Activated CD4-positive, alpha-beta T cell treated with anti-CD3 and anti-CD28 coated beads for 24 hours (primary cell): ENCODE measurements around the gene TMPRSS7.
A peak's percentile ranks its signal among the peaks of the same experiment; 100 is the strongest.

ENCODE experiments used
- DNase-seq, 2 donors: peaks; one replicate each; pipeline ENCODE4 v3.0.0-alpha.2; 2020; ENCODE audit warnings: low read depth in 2 of 2

TMPRSS7 gene

GRCh38 chr3:112034436-112034835 is at the start of gene TMPRSS7:
Gene TMPRSS7, plus strand, starts transcription at chr3:112034736. Its CDS starts 110 bp downstream, at chr3:112034846.
- DNase-seq = no peak

- DNase-seq = no peak
Observed at GRCh38 chr3:111986800-111987199, 47.7 kb upstream of the TMPRSS7 start.

- no peak for DNase-seq
Observed at GRCh38 chr3:111989061-111989678, 45.4 kb upstream of the TMPRSS7 start.

- DNase-seq = no peak
Observed at GRCh38 chr3:111993038-111993437, 41.5 kb upstream of the TMPRSS7 start.

- DNase-seq = no peak
Observed at GRCh38 chr3:111998636-111999483, 35.7 kb upstream of the TMPRSS7 start, which contains the start of gene TAGLN3. Gene TAGLN3, plus strand, starts transcription at chr3:111998922. Its CDS starts 501 bp downstream, at chr3:111999423.

GRCh38 chr3:111999484-112000324 is 34.8 kb upstream of the TMPRSS7 start:
- DNase-seq = no peak

GRCh38 chr3:112000367-112000771 is 34.2 kb upstream of the TMPRSS7 start:
- DNase-seq = no peak

- no peak for DNase-seq
Observed at GRCh38 chr3:112000966-112001365, 33.6 kb upstream of the TMPRSS7 start.

GRCh38 chr3:112001526-112001925 is 33.0 kb upstream of the TMPRSS7 start:
- DNase-seq = no peak

GRCh38 chr3:112002096-112002971 is 32.2 kb upstream of the TMPRSS7 start:
- peak in 1 of 2 donors; percentile 43 for DNase-seq

- no peak for DNase-seq
Observed at GRCh38 chr3:112003321-112004080, 31.0 kb upstream of the TMPRSS7 start.

GRCh38 chr3:112004187-112004586 is 30.3 kb upstream of the TMPRSS7 start:
- no peak for DNase-seq

GRCh38 chr3:112004669-112005068 is 29.9 kb upstream of the TMPRSS7 start:
- no peak for DNase-seq

GRCh38 chr3:112005091-112005672 is 29.4 kb upstream of the TMPRSS7 start:
- no peak for DNase-seq

GRCh38 chr3:112007633-112008032 is 26.9 kb upstream of the TMPRSS7 start:
- no peak for DNase-seq

GRCh38 chr3:112009670-112010069 is 24.9 kb upstream of the TMPRSS7 start:
- DNase-seq = no peak

GRCh38 chr3:112010636-112011035 is 23.9 kb upstream of the TMPRSS7 start:
- DNase-seq = no peak

GRCh38 chr3:112011376-112011940 is 23.1 kb upstream of the TMPRSS7 start:
- no peak for DNase-seq

GRCh38 chr3:112012205-112012992 is 22.1 kb upstream of the TMPRSS7 start:
- DNase-seq = no peak
